Body of pancreas (tissue), 4 donors: ENCODE results near the gene CCNDBP1.

Experiments used
- POLR2A ChIP-seq, 3 donors: fragments of 450-650 bp; IDR thresholded peaks; one replicate each; pipeline ENCODE4 v1.6.1; 2016; ENCODE audit warnings: antibody characterized with exemption in 3 of 3, mild to moderate bottlenecking in 2 of 3
- TF ChIP-seq, protein P1 (sequence below), 7 experiments: fragments of 450-650 bp in 4 of 7; fragments of 200-600 bp in 3 of 7; sonication (generic) in 3 of 7; IDR thresholded peaks; one replicate each; pipeline ENCODE4 v1.5.1; 2016 to 2019; ENCODE audit warnings: antibody characterized with exemption in 7 of 7

- TF ChIP-seq, protein P1, sequence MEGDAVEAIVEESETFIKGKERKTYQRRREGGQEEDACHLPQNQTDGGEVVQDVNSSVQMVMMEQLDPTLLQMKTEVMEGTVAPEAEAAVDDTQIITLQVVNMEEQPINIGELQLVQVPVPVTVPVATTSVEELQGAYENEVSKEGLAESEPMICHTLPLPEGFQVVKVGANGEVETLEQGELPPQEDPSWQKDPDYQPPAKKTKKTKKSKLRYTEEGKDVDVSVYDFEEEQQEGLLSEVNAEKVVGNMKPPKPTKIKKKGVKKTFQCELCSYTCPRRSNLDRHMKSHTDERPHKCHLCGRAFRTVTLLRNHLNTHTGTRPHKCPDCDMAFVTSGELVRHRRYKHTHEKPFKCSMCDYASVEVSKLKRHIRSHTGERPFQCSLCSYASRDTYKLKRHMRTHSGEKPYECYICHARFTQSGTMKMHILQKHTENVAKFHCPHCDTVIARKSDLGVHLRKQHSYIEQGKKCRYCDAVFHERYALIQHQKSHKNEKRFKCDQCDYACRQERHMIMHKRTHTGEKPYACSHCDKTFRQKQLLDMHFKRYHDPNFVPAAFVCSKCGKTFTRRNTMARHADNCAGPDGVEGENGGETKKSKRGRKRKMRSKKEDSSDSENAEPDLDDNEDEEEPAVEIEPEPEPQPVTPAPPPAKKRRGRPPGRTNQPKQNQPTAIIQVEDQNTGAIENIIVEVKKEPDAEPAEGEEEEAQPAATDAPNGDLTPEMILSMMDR (IDR thresholded peaks at IDR 0.05), result no peak
- TF ChIP-seq POLR2A (IDR thresholded peaks at IDR 0.05), result no peak
Measured at GRCh38 chr15:43207024-43207423, 21.8 kb downstream of the CCNDBP1 start.
